Amniotic stem cell (primary cell): ENCODE results near the gene FAM168A.
"Not testable (repeated sequence)": the region's sequence is repeated elsewhere in the genome, so short reads cannot be mapped to it uniquely, and the experiment has no call there.

ENCODE experiments used
- DNase-seq: peaks from one replicate; lab custom pipeline; 2025; lab: John Stamatoyannopoulos, UW

FAM168A gene

GRCh38 chr11:73468590-73469161 lies 129.2 kb downstream of the FAM168A start:
- no peak for DNase-seq

GRCh38 chr11:73467505-73467904 lies 130.4 kb downstream of the FAM168A start:
- no peak for DNase-seq

GRCh38 chr11:73466643-73467042 lies 131.3 kb downstream of the FAM168A start:
- DNase-seq, result no peak

GRCh38 chr11:73465871-73466270 lies 132.0 kb downstream of the FAM168A start:
- no peak for DNase-seq

- DNase-seq, result no peak
Measured at GRCh38 chr11:73465023-73465675, 132.8 kb downstream of the FAM168A start.

GRCh38 chr11:73464347-73464746 lies 133.6 kb downstream of the FAM168A start:
- DNase-seq, result no peak

- peak; percentile 4 for DNase-seq
Measured at GRCh38 chr11:73463359-73463758, 134.6 kb downstream of the FAM168A start.

- DNase-seq, result no peak
Measured at GRCh38 chr11:73461964-73462363, 135.9 kb downstream of the FAM168A start.

GRCh38 chr11:73461335-73461840 lies 136.5 kb downstream of the FAM168A start:
- no peak for DNase-seq

- DNase-seq, result no peak
Measured at GRCh38 chr11:73458201-73458600, 139.7 kb downstream of the FAM168A start.

GRCh38 chr11:73454987-73455386 lies 142.9 kb downstream of the FAM168A start:
- DNase-seq, result no peak

GRCh38 chr11:73453562-73453961 lies 144.3 kb downstream of the FAM168A start:
- no peak for DNase-seq

GRCh38 chr11:73452726-73453125 lies 145.2 kb downstream of the FAM168A start:
- DNase-seq, result no peak

GRCh38 chr11:73451896-73452295 lies 146.0 kb downstream of the FAM168A start:
- DNase-seq, result no peak

- DNase-seq, result no peak
Measured at GRCh38 chr11:73446766-73447165, 151.1 kb downstream of the FAM168A start.

GRCh38 chr11:73445980-73446379 lies 151.9 kb downstream of the FAM168A start:
- no peak for DNase-seq

- no peak for DNase-seq
Measured at GRCh38 chr11:73439002-73439843, 158.7 kb downstream of the FAM168A start.

GRCh38 chr11:73436859-73437258 lies 161.1 kb downstream of the FAM168A start:
- not testable (repeated sequence) for DNase-seq

GRCh38 chr11:73431396-73431795 lies 166.5 kb downstream of the FAM168A start:
- DNase-seq, result no peak

- DNase-seq, result no peak
Measured at GRCh38 chr11:73430326-73430725, 167.6 kb downstream of the FAM168A start.

- DNase-seq, result no peak
Measured at GRCh38 chr11:73429121-73429750, 168.7 kb downstream of the FAM168A start.

GRCh38 chr11:73428699-73429098 lies 169.2 kb downstream of the FAM168A start:
- DNase-seq, result no peak
